GM21526 (cell line): ENCODE data around the gene MLST8.

Experiments used
- ATAC-seq: cut with Tn5 transposase; IDR thresholded peaks from one replicate; pipeline ENCODE4 v1.9.1; 2021; ENCODE audit warnings: moderate library complexity; ENCODE audit not compliant: unreplicated experiment, low FRiP score

MLST8 gene

GRCh38 chr16:2206780-2207433, 1.7 kb downstream of the MLST8 start:
- no peak for ATAC-seq

- ATAC-seq: no peak
Observed at GRCh38 chr16:2207872-2208271, 2.6 kb downstream of the MLST8 start.

- no peak for ATAC-seq
Observed at GRCh38 chr16:2208308-2208707, 3.1 kb downstream of the MLST8 start.

GRCh38 chr16:2208772-2209171, 3.5 kb downstream of the MLST8 start:
- ATAC-seq: no peak

- no peak for ATAC-seq
Observed at GRCh38 chr16:2209258-2210008, 4.2 kb downstream of the MLST8 start.

- no peak for ATAC-seq
Observed at GRCh38 chr16:2210009-2210332, 4.7 kb downstream of the MLST8 start.

GRCh38 chr16:2210386-2211365, 5.4 kb downstream of the MLST8 start, which contains the start of gene BRICD5:
TSS of gene BRICD5 (minus strand) at chr16:2210863. CDS start at chr16:2210833, 30 bp downstream.
- ATAC-seq: no peak

GRCh38 chr16:2211923-2212347, 6.7 kb downstream of the MLST8 start:
- no peak for ATAC-seq

- no peak for ATAC-seq
Observed at GRCh38 chr16:2212362-2213324, 7.4 kb downstream of the MLST8 start.

GRCh38 chr16:2213817-2214718, 8.8 kb downstream of the MLST8 start:
- no peak for ATAC-seq

GRCh38 chr16:2214719-2214968, 9.4 kb downstream of the MLST8 start, which contains the start of gene PGP:
TSS of gene PGP (minus strand) at chr16:2214840. CDS start at chr16:2214777, 63 bp downstream.
- ATAC-seq: no peak

- ATAC-seq: no peak
Observed at GRCh38 chr16:2216330-2216729, 11.1 kb downstream of the MLST8 start.

- ATAC-seq: peak; percentile 88
Observed at GRCh38 chr16:2223221-2223941, 18.1 kb downstream of the MLST8 start, which contains the start of gene E4F1. TSS of gene E4F1 (plus strand) at chr16:2223591. CDS start at chr16:2223614, 23 bp downstream.

- ATAC-seq: no peak
Observed at GRCh38 chr16:2223942-2224486, 18.8 kb downstream of the MLST8 start.

- ATAC-seq: no peak
Observed at GRCh38 chr16:2226245-2226793, 21.1 kb downstream of the MLST8 start.

- ATAC-seq: no peak
Observed at GRCh38 chr16:2226918-2227317, 21.7 kb downstream of the MLST8 start.

GRCh38 chr16:2228161-2228824, 23.0 kb downstream of the MLST8 start:
- ATAC-seq: no peak
